ENCODE data around the gene TEX54. TPM values are rescaled to one million over a fixed set of nuclear protein-coding genes. Genes with fewer than 3 reads are reported as not detected.
A peak's percentile ranks its signal among the peaks of the same experiment; 100 is the strongest.

TEX54 gene
- total and polyA plus RNA-seq, 2 of the 13 experiments (the other 11 are each of a cell fraction or from before 2014, with no cell fraction given) = not detected

- TF ChIP-seq ATF3 (CRISPR knock-in tag; IDR thresholded peaks at IDR 0.05) = peak; percentile 40; the same call in 1 of the 2 replicates
- TF ChIP-seq ZBTB20 (CRISPR knock-in tag; IDR thresholded peaks at IDR 0.05; ENCODE audit: borderline replicate concordance, low read depth) = peak; percentile 75; the same call in 1 of the 2 replicates
- peak; percentile 60; the same call in 1 of the 2 replicates for TF ChIP-seq NCOA2 (CRISPR knock-in tag; IDR thresholded peaks at IDR 0.05)
- TF ChIP-seq, protein P1, sequence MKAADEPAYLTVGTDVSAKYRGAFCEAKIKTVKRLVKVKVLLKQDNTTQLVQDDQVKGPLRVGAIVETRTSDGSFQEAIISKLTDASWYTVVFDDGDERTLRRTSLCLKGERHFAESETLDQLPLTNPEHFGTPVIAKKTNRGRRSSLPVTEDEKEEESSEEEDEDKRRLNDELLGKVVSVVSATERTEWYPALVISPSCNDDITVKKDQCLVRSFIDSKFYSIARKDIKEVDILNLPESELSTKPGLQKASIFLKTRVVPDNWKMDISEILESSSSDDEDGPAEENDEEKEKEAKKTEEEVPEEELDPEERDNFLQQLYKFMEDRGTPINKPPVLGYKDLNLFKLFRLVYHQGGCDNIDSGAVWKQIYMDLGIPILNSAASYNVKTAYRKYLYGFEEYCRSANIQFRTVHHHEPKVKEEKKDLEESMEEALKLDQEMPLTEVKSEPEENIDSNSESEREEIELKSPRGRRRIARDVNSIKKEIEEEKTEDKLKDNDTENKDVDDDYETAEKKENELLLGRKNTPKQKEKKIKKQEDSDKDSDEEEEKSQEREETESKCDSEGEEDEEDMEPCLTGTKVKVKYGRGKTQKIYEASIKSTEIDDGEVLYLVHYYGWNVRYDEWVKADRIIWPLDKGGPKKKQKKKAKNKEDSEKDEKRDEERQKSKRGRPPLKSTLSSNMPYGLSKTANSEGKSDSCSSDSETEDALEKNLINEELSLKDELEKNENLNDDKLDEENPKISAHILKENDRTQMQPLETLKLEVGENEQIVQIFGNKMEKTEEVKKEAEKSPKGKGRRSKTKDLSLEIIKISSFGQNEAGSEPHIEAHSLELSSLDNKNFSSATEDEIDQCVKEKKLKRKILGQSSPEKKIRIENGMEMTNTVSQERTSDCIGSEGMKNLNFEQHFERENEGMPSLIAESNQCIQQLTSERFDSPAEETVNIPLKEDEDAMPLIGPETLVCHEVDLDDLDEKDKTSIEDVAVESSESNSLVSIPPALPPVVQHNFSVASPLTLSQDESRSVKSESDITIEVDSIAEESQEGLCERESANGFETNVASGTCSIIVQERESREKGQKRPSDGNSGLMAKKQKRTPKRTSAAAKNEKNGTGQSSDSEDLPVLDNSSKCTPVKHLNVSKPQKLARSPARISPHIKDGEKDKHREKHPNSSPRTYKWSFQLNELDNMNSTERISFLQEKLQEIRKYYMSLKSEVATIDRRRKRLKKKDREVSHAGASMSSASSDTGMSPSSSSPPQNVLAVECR (CRISPR knock-in tag; IDR thresholded peaks at IDR 0.05; ENCODE audit: borderline replicate concordance) = peak; percentile 99
- peak; percentile 90 for TF ChIP-seq ZNF230 (CRISPR knock-in tag; IDR thresholded peaks at IDR 0.05)
- TF ChIP-seq RFX3 (CRISPR knock-in tag; IDR thresholded peaks at IDR 0.05) = no peak
- TF ChIP-seq, protein P2, sequence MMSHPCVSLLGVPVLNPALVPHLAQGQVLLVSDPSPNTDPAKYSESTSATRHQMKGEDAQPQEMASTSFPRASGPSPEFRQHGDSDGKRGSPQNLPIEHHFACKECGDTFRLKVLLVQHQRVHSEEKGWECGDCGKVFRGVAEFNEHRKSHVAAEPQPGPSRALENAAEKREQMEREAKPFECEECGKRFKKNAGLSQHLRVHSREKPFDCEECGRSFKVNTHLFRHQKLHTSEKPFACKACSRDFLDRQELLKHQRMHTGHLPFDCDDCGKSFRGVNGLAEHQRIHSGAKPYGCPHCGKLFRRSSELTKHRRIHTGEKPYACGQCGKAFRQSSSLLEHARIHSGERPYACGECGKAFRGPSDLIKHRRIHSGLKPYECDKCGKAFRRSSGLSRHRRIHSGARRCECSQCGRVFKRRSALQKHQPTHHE (CRISPR knock-in tag; IDR thresholded peaks at IDR 0.05; ENCODE audit: borderline replicate concordance) = no peak
- no peak for TF ChIP-seq ZNF292 (CRISPR knock-in tag; IDR thresholded peaks at IDR 0.05; ENCODE audit: borderline replicate concordance, low read depth)
- TF ChIP-seq BRCA1 (CRISPR knock-in tag; IDR thresholded peaks at IDR 0.05) = no peak
- peak; percentile 68 for TF ChIP-seq ZNF143 (CRISPR knock-in tag; IDR thresholded peaks at IDR 0.05)
- no peak for TF ChIP-seq NFE2L2 (IDR thresholded peaks at IDR 0.05; ENCODE audit: low read length)
- TF ChIP-seq PCBP2 (optimal IDR thresholded peaks at IDR 0.05; ENCODE audit: low read depth, low read length, poor library complexity, severe bottlenecking) = no peak
- TF ChIP-seq SIN3A (IDR thresholded peaks at IDR 0.05; ENCODE audit: borderline replicate concordance, low read depth, low read length) = peak; percentile 96
- TF ChIP-seq ZUFSP (CRISPR knock-in tag; IDR thresholded peaks at IDR 0.05; ENCODE audit: borderline replicate concordance) = no peak
- no peak for TF ChIP-seq HMG20A (CRISPR knock-in tag; IDR thresholded peaks at IDR 0.05; ENCODE audit: borderline replicate concordance)
- peak; percentile 76 for TF ChIP-seq ZNF768 (CRISPR knock-in tag; IDR thresholded peaks at IDR 0.05)
- no peak for TF ChIP-seq SIX1 (CRISPR knock-in tag; IDR thresholded peaks at IDR 0.05; ENCODE audit: borderline replicate concordance)
- TF ChIP-seq MNT (IDR thresholded peaks at IDR 0.05) = peak; percentile 87
- peak; percentile 92 for TF ChIP-seq YEATS2 (CRISPR knock-in tag; IDR thresholded peaks at IDR 0.05; ENCODE audit: borderline replicate concordance)
- peak; percentile 89; the same call in 1 of the 2 replicates for TF ChIP-seq ZNF891 (CRISPR knock-in tag; IDR thresholded peaks at IDR 0.05)
These were observed 6.7 kb upstream of the TEX54 start, which contains the start of gene WDR74 (continued) for GRCh38 chr11:62839050-62839945.
